H1 (cell line): ENCODE data around the gene SYNPO. TPM values are rescaled to one million over a fixed set of nuclear protein-coding genes. Genes with fewer than 3 reads are reported as not detected.

Experiments used
- CTCF ChIA-PET: fragments of 300-600 bp; sonication (Branson Sonifier 250); formaldehyde crosslinking; loops from one replicate; lab custom pipeline; 2021; ENCODE audit not compliant: partially characterized antibody; lab: Charles Lee
- POLR2A ChIA-PET: fragments of 300-600 bp; sonication (Branson Sonifier 250); formaldehyde crosslinking; loops from one replicate; lab custom pipeline; 2021; ENCODE audit warnings: inconsistent platforms; ENCODE audit not compliant: partially characterized antibody; lab: Charles Lee
- DNase-seq, 2 experiments: peaks; one replicate each; pipeline versions ENCODE4 v3.0.0 to v3.0.0-alpha.2; 2010 to 2022; ENCODE audit warnings: low spot score in 2 of 2, low read depth in 1 of 2, mixed read lengths in 1 of 2
- FAIRE-seq: peaks from 2 replicates; lab custom pipeline; 2011; peaks lifted over from hg19 to GRCh38; lab: Jason Lieb, UNC
- H2AFZ ChIP-seq: 2 replicates; pipeline ENCODE4 v1.8.1; 2012; ENCODE audit warnings: low read length, inconsistent platforms
- H2AK5ac ChIP-seq: 2 replicates; pipeline ENCODE4 v1.6.1; 2013; ENCODE audit warnings: low read depth, low read length
- H2BK120ac ChIP-seq: replicated peaks from 2 replicates; pipeline ENCODE3; 2013; ENCODE audit warnings: low read depth, low read length, inconsistent platforms
- H2BK12ac ChIP-seq: 2 replicates; pipeline ENCODE4 v1.6.1; 2013; ENCODE audit warnings: low read depth, low read length
- H2BK15ac ChIP-seq: 2 replicates; pipeline ENCODE4 v1.6.1; 2013; ENCODE audit warnings: low read length
- H2BK20ac ChIP-seq: 2 replicates; pipeline ENCODE4 v1.6.1; 2013; ENCODE audit warnings: low read length
- H2BK5ac ChIP-seq: 2 replicates; pipeline ENCODE4 v1.6.1; 2013; ENCODE audit warnings: low read depth, low read length
- H3K14ac ChIP-seq: 2 replicates; pipeline ENCODE4 v1.6.1; 2013; ENCODE audit warnings: inconsistent platforms; ENCODE audit not compliant: insufficient read length
- H3K18ac ChIP-seq: 2 replicates; pipeline ENCODE4 v1.6.1; 2013; ENCODE audit warnings: low read length; ENCODE audit errors: extremely low read depth
- H3K23ac ChIP-seq: 2 replicates; pipeline ENCODE4 v1.6.1; 2013; ENCODE audit warnings: inconsistent platforms; ENCODE audit not compliant: insufficient read length
- H3K23me2 ChIP-seq: 2 replicates; pipeline ENCODE4 v1.6.1; 2013; ENCODE audit warnings: low read depth, low read length
- H3K27ac ChIP-seq: 2 replicates; pipeline ENCODE4 v1.6.1; 2011; ENCODE audit warnings: low read depth, low read length, inconsistent platforms
- H3K27me3 ChIP-seq, 4 experiments: replicated peaks in 1 of 4; 1 replicate in 1 of 4; 2 replicates in 3 of 4; pipeline versions ENCODE4 v1.6.1 to v1.8.1; 2011 to 2013; ENCODE audit warnings: low read length in 3 of 4, mild to moderate bottlenecking in 3 of 4, inconsistent platforms in 2 of 4, mixed read lengths in 2 of 4, moderate library complexity in 1 of 4; ENCODE audit not compliant: control insufficient read depth in 3 of 4, insufficient read depth in 3 of 4; ENCODE audit errors: extremely low read depth in 1 of 4
- H3K36me3 ChIP-seq, 4 experiments: 2 replicates each; pipeline versions ENCODE4 v1.6.1 to v1.8.1; 2011 to 2013; ENCODE audit warnings: mild to moderate bottlenecking in 4 of 4, low read length in 3 of 4, moderate library complexity in 2 of 4, control low read depth in 1 of 4, inconsistent platforms in 1 of 4; ENCODE audit not compliant: insufficient read depth in 4 of 4, control insufficient read depth in 2 of 4
- H3K4ac ChIP-seq: replicated peaks from 2 replicates; pipeline ENCODE3; 2013; ENCODE audit warnings: low read length, low read depth, mixed read lengths, inconsistent platforms; ENCODE audit not compliant: insufficient read length
- H3K4me1 ChIP-seq, 4 experiments: replicated peaks in 1 of 4; 1 replicate in 1 of 4; 2 replicates in 3 of 4; pipeline versions ENCODE4 v1.6.1 to v1.8.1; 2011 to 2013; ENCODE audit warnings: low read length in 3 of 4, inconsistent platforms in 2 of 4, mixed read lengths in 1 of 4; ENCODE audit not compliant: insufficient read depth in 4 of 4, control insufficient read depth in 3 of 4
- H3K4me2 ChIP-seq, 2 experiments: 2 replicates each; pipeline versions ENCODE4 v1.6.1 to v1.8.1; 2011 to 2013; ENCODE audit warnings: low read depth in 2 of 2, low read length in 2 of 2, control low read depth in 1 of 2, inconsistent platforms in 1 of 2, mild to moderate bottlenecking in 1 of 2; ENCODE audit not compliant: insufficient read depth in 1 of 2
- H3K4me3 ChIP-seq, 4 experiments: fragments of 200-600, 300-600 bp in 1 of 4; sonication (generic), shearing (Covaris generic), sonication (Bioruptor Twin) in 1 of 4; 2 replicates each; pipeline versions ENCODE4 v1.5.1 to v1.8.1; 2011 to 2016; ENCODE audit warnings: low read length in 4 of 4, low read depth in 3 of 4, control low read depth in 2 of 4, inconsistent platforms in 2 of 4, mild to moderate bottlenecking in 2 of 4, mixed read lengths in 1 of 4, moderate library complexity in 1 of 4; ENCODE audit not compliant: insufficient read depth in 2 of 4; ENCODE audit errors: extremely low read depth in 1 of 4
- H3K56ac ChIP-seq: replicated peaks from 2 replicates; pipeline ENCODE3; 2013; ENCODE audit warnings: low read depth, mild to moderate bottlenecking, mixed read lengths, low read length, inconsistent platforms; ENCODE audit not compliant: insufficient read length
- H3K79me1 ChIP-seq: 2 replicates; pipeline ENCODE4 v1.6.1; 2013; ENCODE audit warnings: low read depth, low read length, control low read depth
- H3K79me2 ChIP-seq, 2 experiments: 2 replicates each; pipeline versions ENCODE4 v1.6.1 to v1.8.1; 2012 to 2013; ENCODE audit warnings: low read length in 2 of 2, mild to moderate bottlenecking in 2 of 2, inconsistent platforms in 1 of 2; ENCODE audit not compliant: insufficient read depth in 2 of 2, control insufficient read depth in 1 of 2
- H3K9ac ChIP-seq, 4 experiments: replicated peaks in 1 of 4; 1 replicate in 1 of 4; 2 replicates in 3 of 4; pipeline versions ENCODE4 v1.6.1 to v1.8.1; 2011 to 2013; ENCODE audit warnings: low read depth in 3 of 4, low read length in 3 of 4, control low read depth in 2 of 4, mild to moderate bottlenecking in 2 of 4, moderate library complexity in 2 of 4, inconsistent platforms in 1 of 4; ENCODE audit errors: extremely low read depth in 1 of 4
- H3K9me3 ChIP-seq, 2 experiments: 2 replicates each; pipeline versions ENCODE4 v1.6.1 to v1.8.1; 2012 to 2013; ENCODE audit warnings: mild to moderate bottlenecking in 2 of 2, moderate library complexity in 2 of 2, control low read depth in 1 of 2, inconsistent platforms in 1 of 2, low read depth in 1 of 2, low read length in 1 of 2, mixed read lengths in 1 of 2; ENCODE audit not compliant: insufficient read depth in 2 of 2
- H4K20me1 ChIP-seq, 2 experiments: replicated peaks in 1 of 2; 2 replicates each; pipeline versions ENCODE3 to v1.8.1; 2011 to 2013; ENCODE audit warnings: inconsistent platforms in 2 of 2, low read length in 2 of 2, mild to moderate bottlenecking in 1 of 2; ENCODE audit not compliant: insufficient read depth in 2 of 2, control insufficient read depth in 1 of 2
- H4K5ac ChIP-seq: 2 replicates; pipeline ENCODE4 v1.6.1; 2013; ENCODE audit warnings: low read length, low read depth, mixed read lengths, inconsistent platforms; ENCODE audit not compliant: insufficient read length
- H4K8ac ChIP-seq: 2 replicates; pipeline ENCODE4 v1.8.0; 2013; ENCODE audit warnings: mild to moderate bottlenecking, moderate library complexity, low read length, inconsistent platforms; ENCODE audit not compliant: insufficient read depth; ENCODE audit errors: extremely low read depth
- H4K91ac ChIP-seq: replicated peaks from 2 replicates; pipeline ENCODE3; 2013; ENCODE audit warnings: low read length, mixed read lengths, inconsistent platforms; ENCODE audit not compliant: insufficient read length
- CHD1 ChIP-seq: IDR thresholded peaks from 2 replicates; pipeline ENCODE4 v1.6.1; 2012; ENCODE audit warnings: low read depth, low read length, improper control_type of control experiment
- GABPA ChIP-seq: IDR thresholded peaks from 2 replicates; pipeline ENCODE4 v1.6.1; 2011; ENCODE audit warnings: mild to moderate bottlenecking, low read length, moderate library complexity, borderline replicate concordance; ENCODE audit not compliant: insufficient read depth
- HDAC6 ChIP-seq: IDR thresholded peaks from one replicate; pipeline ENCODE4 v1.7.1; 2012; ENCODE audit warnings: low read depth, mild to moderate bottlenecking, inconsistent platforms, low read length, moderate library complexity
- NRF1 ChIP-seq: IDR thresholded peaks from 2 replicates; pipeline ENCODE4 v1.6.1; 2011; ENCODE audit warnings: mild to moderate bottlenecking, low read depth, low read length, improper control_type of control experiment
- POLR2A ChIP-seq, 2 experiments: IDR thresholded peaks; 1 replicate in 1 of 2; 2 replicates in 1 of 2; pipeline ENCODE4 v1.6.1; 2011; ENCODE audit warnings: low read depth in 2 of 2, low read length in 2 of 2, mild to moderate bottlenecking in 2 of 2; ENCODE audit errors: control extremely low read depth in 1 of 2
- SIRT6 ChIP-seq: IDR thresholded peaks from one replicate; pipeline ENCODE4 v1.7.1; 2012; ENCODE audit warnings: low read length, inconsistent platforms
- SP1 ChIP-seq: IDR thresholded peaks from 2 replicates; pipeline ENCODE4 v1.6.1; 2011; ENCODE audit warnings: low read depth, low read length
- TAF1 ChIP-seq: IDR thresholded peaks from 2 replicates; pipeline ENCODE4 v1.6.1; 2011; ENCODE audit warnings: mild to moderate bottlenecking, low read depth, low read length
- WGBS, 2 experiments: shearing (Covaris generic) in 1 of 2; methylation state at CpG; one replicate each; pipeline versions ENCODE4 v1.1.6 to v1.1.7; 2013 to 2015; ENCODE audit warnings: low lambda C conversion rate in 2 of 2, mixed read lengths in 2 of 2, inconsistent platforms in 1 of 2, low coverage in 1 of 2, missing lambda C conversion rate in 1 of 2; ENCODE audit not compliant: insufficient replicate concordance in 2 of 2, insufficient coverage in 1 of 2, insufficient read length in 1 of 2; ENCODE audit errors: extremely low coverage in 1 of 2, missing lambda C conversion rate in 1 of 2; 5-methylcytosine and 5-hydroxymethylcytosine counted together
- polyA plus RNA-seq, 7 experiments: library from polyadenylated mRNA; depleted of rRNA in 3 of 7; stranded (reverse) in 5 of 7; unstranded in 2 of 7; fragments of >200 nt in 5 of 7; fragments of 200-250 nt in 2 of 7; gene quantifications; 1 replicate in 5 of 7; 2 replicates in 1 of 7; 4 replicates in 1 of 7; pipeline versions ENCODE4 v1.2.1 to v1.2.3, GENCODE V29; 2011 to 2013; ENCODE audit warnings: missing spikeins in 2 of 7, mixed read lengths in 2 of 7
- total RNA-seq: library from RNA; stranded (reverse); fragmentation: NEBNext Ultra II Directional; extraction: Animal tissue kit (Norgen Biotek cat#: 25700); gene quantifications from 2 replicates; pipeline ENCODE4 v1.2.1, GENCODE V29; 2021

The SYNPO gene
- total and polyA plus RNA-seq, 2 of the 8 experiments (the other 6 are each of a cell fraction or from before 2014, with no cell fraction given): 2.3 TPM

DNA sequence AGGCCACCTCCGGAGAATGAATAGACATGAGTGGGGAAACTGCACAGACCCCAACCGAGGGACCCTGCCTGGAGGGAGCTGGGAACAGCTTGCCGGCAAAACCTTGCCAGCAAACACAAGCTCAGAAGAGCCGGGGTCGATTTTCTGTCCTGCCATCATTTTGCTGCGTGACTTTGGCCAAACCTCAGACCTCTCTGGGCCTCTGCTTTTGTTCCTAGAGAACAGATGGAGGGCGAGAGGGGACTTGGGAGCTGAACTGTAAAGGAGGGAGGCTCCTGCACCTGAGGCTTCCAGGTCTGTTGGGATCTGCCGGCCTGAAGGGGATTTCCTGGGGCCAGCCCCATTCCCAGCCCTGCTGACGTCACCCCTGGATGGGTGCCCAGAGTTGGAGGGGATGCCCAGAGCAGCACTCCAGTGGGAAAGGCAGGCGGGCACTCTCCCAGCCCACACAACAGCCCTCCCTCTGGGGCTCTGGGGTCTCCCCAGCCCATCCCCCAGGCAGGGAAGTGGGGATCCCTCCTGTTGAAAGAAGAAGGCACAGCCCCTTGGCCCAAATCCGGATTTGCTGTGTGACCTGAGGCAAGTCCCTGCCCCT lies 40.4 kb upstream of the SYNPO start:
- H2BK12ac ChIP-seq: no peak overlapping the region
- H3K36me3 ChIP-seq: no peaks in the 10 kb centered on the region
- ChIA-PET CTCF (interaction anchor here (0.7 to 2.1 kb wide), 5 partner anchors 9 to 76 kb away, joined by 3 to 9 read pairs (median 4); no protein-coding TSS in a partner anchor), POLR2A (no interaction called here)
- no peak overlapping the region for H2BK5ac ChIP-seq
- no peak overlapping the region for H4K8ac ChIP-seq
- no peaks in the 10 kb centered on the region for H3K23me2 ChIP-seq
- no peaks in the 10 kb centered on the region for H3K79me2 ChIP-seq
- WGBS, 2 experiments: 82% methylated on average over 11 of the region's 11 CpGs; no CpG with 5 or more reads in 1 of the 2 experiments
- H3K4me3 ChIP-seq: no peak overlapping the region
- no peaks in the 10 kb centered on the region for H4K20me1 ChIP-seq
- H4K91ac ChIP-seq: no peak overlapping the region
- no peak overlapping the region for H3K14ac ChIP-seq
- FAIRE-seq (no peak), DNase-seq (no peak)
- H4K5ac ChIP-seq: no peak overlapping the region
- H3K27me3 ChIP-seq: no peaks in the 10 kb centered on the region
- no peak overlapping the region for H3K9ac ChIP-seq
- H2BK120ac ChIP-seq: no peak overlapping the region
- H2BK20ac ChIP-seq: no peak overlapping the region
- no peaks in the 10 kb centered on the region; a peak in 1 of 7 replicates for H3K4me1 ChIP-seq
- no peak overlapping the region for H3K18ac ChIP-seq
- TF ChIP-seq SP1 (no peak), GABPA (no peak), TAF1 (no peak), HDAC6 (no peak), POLR2A (IDR thresholded peaks at IDR 0.05; ENCODE audit: control extremely low read depth in 1 of 2, low read depth in 2 of 2, low read length in 2 of 2) (no peak), SIRT6 (no peak), NRF1 (no peak), CHD1 (no peak)
- no peaks in the 10 kb centered on the region for H3K9me3 ChIP-seq
- no peaks in the 10 kb centered on the region for H3K79me1 ChIP-seq
- no peak overlapping the region for H3K4ac ChIP-seq
- no peak overlapping the region for H3K27ac ChIP-seq
- no peak overlapping the region for H3K23ac ChIP-seq
- no peak overlapping the region for H3K4me2 ChIP-seq
- H2AFZ ChIP-seq: peak overlapping the region; percentile 32; the same call in 1 of the 2 replicates
- no peak overlapping the region for H2AK5ac ChIP-seq
- H2BK15ac ChIP-seq: no peak overlapping the region
- H3K56ac ChIP-seq: no peak overlapping the region
